ENCODE measurements around the gene UTP11. TPM values are rescaled to one million over a fixed set of nuclear protein-coding genes. Genes with fewer than 3 reads are reported as not detected.

Gene UTP11
- total and polyA plus RNA-seq, 8 donors, result 24.5 to 50.2 (median 41.2) TPM

DNA sequence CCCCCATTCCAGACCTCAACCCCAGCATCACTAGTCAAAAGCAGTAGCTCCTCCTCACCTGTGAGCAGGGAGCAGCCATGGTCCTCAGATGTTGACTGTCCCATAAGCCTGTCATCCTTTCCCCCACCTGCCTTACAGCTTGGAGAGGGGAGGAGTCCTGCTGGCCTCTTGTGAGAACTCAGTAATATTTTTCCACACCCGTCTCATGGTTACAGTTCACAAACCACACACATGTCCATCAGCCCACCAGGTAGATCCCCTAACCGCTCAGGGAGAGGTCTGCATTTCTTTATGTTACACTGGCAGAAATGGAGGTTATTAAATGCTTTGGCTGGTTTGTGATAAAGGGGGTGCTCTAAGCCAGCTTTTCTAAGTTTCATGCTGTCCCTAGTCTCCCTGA lies 60.3 kb downstream of the UTP11 start:
- H3K4me1 ChIP-seq, result no peaks in the 10 kb centered on the region
- H3K36me3 ChIP-seq, result no peaks in the 10 kb centered on the region
- no peak for DNase-seq
- ATAC-seq, result no peak
- no peak overlapping the region for H3K27ac ChIP-seq
- H3K27me3 ChIP-seq, result peaks cover 0 to 70% of the 10 kb centered on the region in 2 donors
- intact Hi-C loops (cut with DNase I), result no loop called here
- no peaks in the 10 kb centered on the region for H3K9me3 ChIP-seq
- TF ChIP-seq, protein P1, sequence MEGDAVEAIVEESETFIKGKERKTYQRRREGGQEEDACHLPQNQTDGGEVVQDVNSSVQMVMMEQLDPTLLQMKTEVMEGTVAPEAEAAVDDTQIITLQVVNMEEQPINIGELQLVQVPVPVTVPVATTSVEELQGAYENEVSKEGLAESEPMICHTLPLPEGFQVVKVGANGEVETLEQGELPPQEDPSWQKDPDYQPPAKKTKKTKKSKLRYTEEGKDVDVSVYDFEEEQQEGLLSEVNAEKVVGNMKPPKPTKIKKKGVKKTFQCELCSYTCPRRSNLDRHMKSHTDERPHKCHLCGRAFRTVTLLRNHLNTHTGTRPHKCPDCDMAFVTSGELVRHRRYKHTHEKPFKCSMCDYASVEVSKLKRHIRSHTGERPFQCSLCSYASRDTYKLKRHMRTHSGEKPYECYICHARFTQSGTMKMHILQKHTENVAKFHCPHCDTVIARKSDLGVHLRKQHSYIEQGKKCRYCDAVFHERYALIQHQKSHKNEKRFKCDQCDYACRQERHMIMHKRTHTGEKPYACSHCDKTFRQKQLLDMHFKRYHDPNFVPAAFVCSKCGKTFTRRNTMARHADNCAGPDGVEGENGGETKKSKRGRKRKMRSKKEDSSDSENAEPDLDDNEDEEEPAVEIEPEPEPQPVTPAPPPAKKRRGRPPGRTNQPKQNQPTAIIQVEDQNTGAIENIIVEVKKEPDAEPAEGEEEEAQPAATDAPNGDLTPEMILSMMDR (IDR thresholded peaks at IDR 0.05), result no peak
- H3K4me3 ChIP-seq, result no peak overlapping the region

DNA sequence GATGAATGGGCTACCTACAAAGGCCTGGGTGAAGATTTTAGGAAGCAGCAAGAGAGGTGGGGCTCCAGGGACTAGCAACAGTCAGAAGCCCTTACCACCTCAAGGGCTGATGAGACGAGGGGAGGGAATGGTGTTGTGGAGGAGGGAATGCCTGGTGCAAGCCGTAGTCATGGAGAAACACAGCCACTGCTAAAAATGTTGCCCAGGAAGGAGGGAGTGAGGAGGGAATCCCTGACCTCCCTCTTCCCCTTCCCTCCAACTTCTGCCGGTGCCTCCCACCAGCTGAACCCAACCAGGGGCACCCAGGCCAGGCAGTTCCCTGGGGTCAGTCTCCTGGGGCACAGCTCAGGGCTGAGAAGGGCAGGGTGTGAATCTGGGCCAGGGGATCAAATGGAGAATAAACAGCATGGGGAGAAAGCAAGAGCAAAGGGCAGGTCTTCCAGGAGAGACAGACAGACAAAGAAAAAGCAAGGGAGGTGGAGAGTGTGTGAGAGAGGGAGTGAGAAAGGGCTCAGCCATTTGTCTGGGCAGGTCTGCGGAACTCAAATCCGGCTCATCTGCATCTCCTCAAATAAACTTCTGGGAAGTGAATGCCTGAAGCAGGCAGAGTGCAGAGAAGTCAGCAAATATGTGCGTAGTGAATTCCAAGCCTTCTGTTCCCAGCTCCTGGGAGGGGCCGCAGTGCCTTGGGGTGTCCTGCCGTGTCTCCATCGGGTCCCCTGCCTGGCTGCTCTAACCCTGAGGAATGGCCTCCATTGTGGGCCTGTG lies 61.2 kb downstream of the UTP11 start:
- TF ChIP-seq, protein P1 (IDR thresholded peaks at IDR 0.05), result no peak
- Histone ChIP-seq H3K36me3 (no peaks in the 10 kb centered on the region), H3K4me1 (no peaks in the 10 kb centered on the region), H3K9me3 (no peaks in the 10 kb centered on the region), H3K27me3 (peaks cover 0 to 62% of the 10 kb centered on the region in 2 donors), H3K27ac (no peak overlapping the region), H3K4me3 (no peak overlapping the region)
- DNase-seq (no peak), ATAC-seq (no peak)
- intact Hi-C loops (cut with DNase I), result no loop called here

DNA sequence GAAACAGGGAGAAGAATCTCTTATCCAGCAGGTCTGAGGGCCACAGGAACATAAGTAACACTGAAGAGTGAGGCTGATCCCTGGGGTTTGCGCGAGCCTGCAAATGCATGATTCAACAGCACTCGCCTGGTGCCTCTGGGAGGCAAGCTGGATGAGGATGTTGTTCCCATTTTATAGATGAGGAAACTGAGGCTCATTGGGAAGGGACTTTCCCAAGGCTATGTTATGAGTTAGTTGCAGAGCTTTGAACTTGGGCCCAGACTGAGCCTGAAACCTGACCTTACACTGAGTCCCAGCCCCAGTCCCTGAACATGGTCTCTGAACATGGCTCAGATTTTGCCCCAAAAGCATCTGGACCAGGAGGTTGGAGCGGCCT lies 61.8 kb downstream of the UTP11 start:
- Histone ChIP-seq H3K4me1 (no peaks in the 10 kb centered on the region), H3K9me3 (no peaks in the 10 kb centered on the region), H3K27me3 (peaks cover 0 to 56% of the 10 kb centered on the region in 2 donors), H3K36me3 (no peaks in the 10 kb centered on the region), H3K4me3 (no peak overlapping the region), H3K27ac (no peak overlapping the region)
- ATAC-seq (no peak), DNase-seq (no peak)
- TF ChIP-seq, protein P1 (IDR thresholded peaks at IDR 0.05), result no peak
- intact Hi-C loops (cut with DNase I), result no loop called here

Other genes starting within 250 kb of the UTP11 start
- 1 to 10 TPM; 2.3 to 3.2 TPM for gene EPHA10, start 247.6 kb upstream of the UTP11 start, total RNA-seq
- gene EPHA10, start 247.6 kb upstream of the UTP11 start, polyA plus RNA-seq (ENCODE audit: insufficient read length in 6 of 6), result under 1 TPM; 0.13 to 0.25 (median 0.18) TPM
- gene MANEAL, start 218.9 kb upstream of the UTP11 start, total RNA-seq, result 10 to 100 TPM in 1 of 2 donors, 1 to 10 TPM in 1; 8.6 to 11.2 TPM
- 1 to 10 TPM; 4.3 to 5.8 (median 5.2) TPM for gene MANEAL, start 218.9 kb upstream of the UTP11 start, polyA plus RNA-seq (ENCODE audit: insufficient read length in 6 of 6)
- 10 to 100 TPM; 43.0 to 54.3 TPM for gene C1orf122, start 204.9 kb upstream of the UTP11 start, total RNA-seq
- gene C1orf122, start 204.9 kb upstream of the UTP11 start, polyA plus RNA-seq (ENCODE audit: insufficient read length in 6 of 6), result 10 to 100 TPM; 18.6 to 38.1 (median 26.0) TPM
- 10 to 100 TPM; 13.1 to 16.9 TPM for gene YRDC, start 204.5 kb upstream of the UTP11 start, total RNA-seq
- gene YRDC, start 204.5 kb upstream of the UTP11 start, polyA plus RNA-seq (ENCODE audit: insufficient read length in 6 of 6), result 10 to 100 TPM in 5 of 6 donors, 1 to 10 TPM in 1; 9.8 to 14.7 (median 11.9) TPM
- 10 to 100 TPM; 16.8 to 37.4 TPM for gene MTF1, start 153.1 kb upstream of the UTP11 start, total RNA-seq
- 1 to 10 TPM; 7.5 to 9.6 (median 8.9) TPM for gene MTF1, start 153.1 kb upstream of the UTP11 start, polyA plus RNA-seq (ENCODE audit: insufficient read length in 6 of 6)
- gene INPP5B, start 65.7 kb upstream of the UTP11 start, total RNA-seq, result 10 to 100 TPM; 27.4 to 33.1 TPM
- 10 to 100 TPM; 22.5 to 39.9 (median 31.3) TPM for gene INPP5B, start 65.7 kb upstream of the UTP11 start, polyA plus RNA-seq (ENCODE audit: insufficient read length in 6 of 6)
- gene SF3A3, start 22.7 kb upstream of the UTP11 start, total RNA-seq, result 10 to 100 TPM; 37.1 to 47.1 TPM
- gene SF3A3, start 22.7 kb upstream of the UTP11 start, polyA plus RNA-seq (ENCODE audit: insufficient read length in 6 of 6), result 100 to 1,000 TPM in 2 of 6 donors, 10 to 100 TPM in 4; 89.1 to 107 (median 99.3) TPM
- gene FHL3, start 7.2 kb upstream of the UTP11 start, total RNA-seq, result 10 to 100 TPM; 17.2 to 34.4 TPM
- gene FHL3, start 7.2 kb upstream of the UTP11 start, polyA plus RNA-seq (ENCODE audit: insufficient read length in 6 of 6), result 10 to 100 TPM; 14.8 to 18.5 (median 17.8) TPM
- not detected for gene POU3F1, start 34.1 kb downstream of the UTP11 start, total RNA-seq
- gene POU3F1, start 34.1 kb downstream of the UTP11 start, polyA plus RNA-seq (ENCODE audit: insufficient read length in 6 of 6), result under 1 TPM in 4 of 6 donors, not detected in 2; 0.08 to 0.28 (median 0.13) TPM